DMS114 treated with DMSO at 0.1 percent for 48 hours (cell line): ENCODE measurements around the gene FOXF1.

Experiments used
- DNase-seq: peaks from one replicate; lab custom pipeline; 2025; ENCODE audit not compliant: unreplicated experiment; lab: John Stamatoyannopoulos, UW

FOXF1 gene

DNA sequence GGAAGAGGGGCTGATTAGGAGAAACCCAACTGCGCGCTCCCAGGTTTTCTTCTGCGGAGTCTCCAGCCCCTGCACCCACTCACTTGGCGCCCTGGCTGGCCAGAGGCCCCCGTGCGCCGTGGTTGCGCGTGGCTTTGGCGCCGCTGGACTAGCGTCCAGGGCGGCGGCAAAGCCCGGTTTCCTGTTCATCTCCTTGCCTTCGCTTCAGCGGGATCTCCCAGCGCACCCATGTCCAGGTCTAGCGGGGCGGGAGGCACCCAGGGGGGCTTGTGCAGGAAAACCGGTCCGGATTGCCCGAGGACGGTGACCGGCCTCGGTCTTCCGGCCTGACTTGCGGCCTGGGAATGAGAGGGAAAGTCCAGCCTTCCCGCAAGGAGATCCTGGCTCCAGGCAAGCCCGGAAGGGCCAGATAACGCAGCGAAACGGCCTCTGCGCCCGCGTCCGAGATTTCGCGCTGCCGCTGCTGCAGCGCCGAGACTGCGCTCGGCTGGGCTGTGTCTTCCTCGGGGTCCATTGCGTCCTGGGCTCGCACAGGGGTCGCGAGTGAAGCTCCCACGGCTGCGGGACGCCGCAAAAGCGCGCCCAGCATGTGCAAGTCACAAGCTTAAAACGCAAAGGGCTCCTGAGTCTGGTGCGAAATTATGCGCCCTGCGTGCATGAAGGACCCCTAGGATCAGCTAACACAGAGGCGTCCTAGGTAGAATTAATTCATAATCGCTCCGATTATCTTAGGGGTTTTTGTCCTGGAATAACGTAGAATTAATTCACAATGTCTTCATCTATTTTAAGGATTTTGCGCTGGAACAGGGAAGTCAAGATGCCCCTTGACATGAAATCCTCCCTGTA, 5.7 kb downstream of the FOXF1 start:
- DNase-seq = no peak

DNA sequence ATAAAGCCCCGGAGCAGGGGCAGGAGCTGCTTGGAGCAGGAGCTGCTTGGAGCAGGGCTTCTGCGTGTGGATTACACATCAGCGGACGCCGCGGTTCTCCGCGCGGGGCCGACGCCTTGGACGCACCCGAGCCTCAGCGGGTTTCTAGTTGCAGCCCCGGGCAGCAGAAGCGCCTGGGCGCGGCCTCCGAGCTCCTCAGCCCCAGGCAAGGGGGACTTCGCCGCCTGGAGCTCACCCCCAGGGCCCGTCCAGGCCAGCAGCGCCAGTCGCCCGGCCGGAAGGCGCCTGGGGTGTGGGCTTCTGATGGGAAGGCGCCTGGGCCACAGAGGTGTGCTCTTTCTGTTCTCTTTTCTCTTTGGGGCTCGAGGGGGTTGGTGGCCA, 6.3 kb downstream of the FOXF1 start:
- no peak for DNase-seq

DNA sequence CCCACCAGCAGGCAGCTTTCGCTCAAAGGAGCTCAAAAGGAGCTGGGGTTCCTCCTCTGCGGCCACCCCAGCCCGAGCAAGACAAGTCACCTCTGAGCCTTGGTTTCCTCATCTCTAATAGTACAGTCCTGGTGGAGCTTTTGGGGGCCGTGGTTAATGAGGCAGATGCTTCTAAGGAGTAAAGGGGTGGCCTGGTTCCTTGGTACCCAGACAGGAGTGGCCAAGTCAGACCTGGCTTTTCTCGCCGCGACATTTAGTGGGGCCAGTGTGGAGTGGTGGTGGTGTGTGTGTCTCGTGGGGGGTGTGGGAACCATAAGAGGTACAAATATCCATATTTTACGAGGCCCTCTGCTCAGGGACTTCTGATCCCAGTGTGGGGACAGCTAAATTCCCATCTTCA, 6.7 kb downstream of the FOXF1 start:
- DNase-seq = no peak

DNA sequence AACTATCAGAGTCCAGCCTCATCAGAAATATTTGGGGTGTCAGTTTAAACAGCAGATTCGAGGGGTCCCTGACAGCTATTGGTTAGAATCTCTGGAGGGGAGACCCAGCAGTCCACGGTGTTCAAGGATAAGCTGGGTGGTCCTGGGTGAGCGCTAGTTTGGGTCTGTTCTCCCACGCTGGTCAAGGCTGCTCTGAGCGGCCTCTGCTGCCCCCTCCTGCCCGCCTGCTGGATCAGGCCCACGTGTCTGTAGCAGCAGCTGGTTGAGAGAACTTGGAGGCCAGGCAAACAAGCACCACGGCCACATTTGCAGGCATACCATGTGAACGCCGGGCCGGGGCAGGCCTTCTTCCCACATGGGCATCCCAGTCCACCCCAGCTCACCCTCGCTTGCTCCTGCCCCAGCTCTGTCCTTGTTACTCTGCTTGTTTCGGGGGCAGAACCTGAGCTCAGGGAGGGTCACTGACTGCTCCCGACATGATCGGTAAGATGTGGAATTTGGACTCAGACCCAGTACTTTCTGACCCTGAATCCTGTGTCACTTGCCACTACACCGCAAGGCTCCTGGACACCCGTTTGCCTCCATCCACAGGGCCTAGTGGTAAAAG, 7.4 kb downstream of the FOXF1 start:
- peak; percentile 73 for DNase-seq

DNA sequence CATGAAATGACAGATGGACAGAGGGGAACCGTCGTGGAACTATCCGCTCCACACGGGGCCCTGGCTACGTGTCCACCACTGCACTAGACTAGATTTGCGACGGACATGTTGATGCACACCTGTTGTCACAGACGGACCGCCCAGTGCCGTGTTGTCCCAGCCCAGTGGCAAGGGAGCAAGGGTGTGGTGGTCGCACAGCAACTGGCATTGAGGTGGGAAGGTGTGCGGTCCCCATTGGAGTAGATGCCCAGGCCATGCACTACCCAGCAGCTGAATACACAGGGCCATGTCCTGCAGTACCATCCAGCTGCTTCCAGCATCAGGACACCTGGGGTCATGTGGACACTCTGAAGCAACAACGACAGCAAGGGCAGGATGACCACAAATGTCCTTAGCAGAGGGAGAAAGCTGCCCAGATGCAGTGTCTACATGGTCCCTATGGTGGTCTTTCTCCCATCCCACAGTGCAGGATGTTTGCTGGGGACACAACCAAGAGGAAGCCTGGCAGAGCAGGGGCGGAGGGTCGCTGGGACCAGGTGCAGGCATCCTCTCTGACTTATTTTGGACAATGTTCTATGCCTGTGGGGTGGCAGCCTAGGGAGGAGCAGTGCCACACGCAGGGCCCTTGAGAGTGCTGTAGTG, 8.8 kb downstream of the FOXF1 start:
- DNase-seq = no peak

DNA sequence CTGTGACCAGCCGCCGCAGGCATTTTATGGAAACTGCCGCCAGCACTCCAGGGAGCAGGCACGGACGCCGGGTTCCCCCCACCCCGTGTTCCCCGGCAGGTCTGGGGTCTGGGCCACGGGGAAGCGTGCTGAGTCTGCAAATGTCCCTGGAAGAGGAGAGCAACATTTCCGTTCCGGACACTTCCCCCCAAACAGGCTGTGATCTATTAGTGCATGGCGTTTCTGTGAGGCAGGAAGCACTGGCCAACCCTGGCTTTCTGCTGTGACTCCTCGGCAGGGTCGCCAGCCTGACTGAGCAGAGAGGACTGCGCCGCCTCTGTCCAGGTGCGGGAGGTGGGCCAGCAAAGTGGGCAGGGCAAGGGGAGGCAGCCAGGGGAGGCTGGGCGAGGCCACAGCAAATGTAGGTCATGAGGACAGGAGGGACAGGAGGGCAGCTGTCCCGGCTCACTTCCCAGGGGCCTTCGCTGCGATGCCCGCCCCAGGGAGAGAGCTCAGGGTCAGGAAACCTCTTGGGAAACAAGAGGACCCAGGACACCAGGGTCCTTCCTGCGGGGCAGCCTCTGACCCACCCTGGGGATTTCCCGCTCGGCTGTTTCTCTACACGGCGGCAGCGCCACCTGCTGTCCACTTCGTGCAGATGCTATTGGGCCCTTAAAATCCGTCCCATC, 9.5 kb downstream of the FOXF1 start:
- DNase-seq = peak; percentile 44

DNA sequence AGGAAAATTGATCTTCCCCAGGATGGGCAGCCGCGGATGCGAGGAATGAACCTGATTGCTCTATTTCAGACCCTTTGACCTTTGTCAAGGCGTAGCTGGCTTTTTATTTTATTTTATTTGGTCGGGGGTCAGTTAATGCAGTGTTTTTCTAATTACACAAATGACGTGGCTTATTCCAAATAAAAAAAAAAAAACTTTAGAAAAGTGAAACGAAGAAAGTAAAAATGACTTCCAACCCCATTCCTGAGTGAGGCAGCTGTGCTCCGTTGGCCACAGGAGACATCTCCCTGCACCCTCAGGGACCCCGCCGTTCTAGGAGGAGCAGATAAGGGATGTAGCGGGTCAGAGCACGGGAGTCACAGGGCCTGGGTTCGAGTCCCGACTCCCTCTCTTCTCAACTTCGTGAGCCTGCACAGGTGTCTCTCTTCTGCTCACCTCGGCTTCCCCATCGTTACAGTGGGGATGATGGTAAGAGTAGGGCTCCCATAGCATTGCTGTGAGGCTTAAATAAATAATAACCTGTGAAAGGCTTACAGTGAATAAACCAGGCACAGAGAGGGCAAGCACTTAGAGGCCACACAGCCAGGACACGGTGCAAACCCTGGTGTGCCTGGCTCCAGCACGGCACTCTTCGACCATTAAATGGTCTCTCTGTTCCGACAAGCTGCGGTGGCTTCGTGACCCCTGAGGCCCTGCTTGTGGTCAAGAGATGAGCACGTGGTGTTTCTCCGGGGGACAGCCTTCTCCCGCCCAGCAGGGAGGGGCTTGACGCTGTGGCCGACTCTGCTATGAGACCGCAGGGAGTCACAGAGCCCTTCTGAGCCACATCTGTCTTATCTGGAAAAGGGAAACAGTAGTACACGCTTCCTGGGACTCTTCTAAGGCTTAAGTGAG, 10.2 kb downstream of the FOXF1 start:
- no peak for DNase-seq

DNA sequence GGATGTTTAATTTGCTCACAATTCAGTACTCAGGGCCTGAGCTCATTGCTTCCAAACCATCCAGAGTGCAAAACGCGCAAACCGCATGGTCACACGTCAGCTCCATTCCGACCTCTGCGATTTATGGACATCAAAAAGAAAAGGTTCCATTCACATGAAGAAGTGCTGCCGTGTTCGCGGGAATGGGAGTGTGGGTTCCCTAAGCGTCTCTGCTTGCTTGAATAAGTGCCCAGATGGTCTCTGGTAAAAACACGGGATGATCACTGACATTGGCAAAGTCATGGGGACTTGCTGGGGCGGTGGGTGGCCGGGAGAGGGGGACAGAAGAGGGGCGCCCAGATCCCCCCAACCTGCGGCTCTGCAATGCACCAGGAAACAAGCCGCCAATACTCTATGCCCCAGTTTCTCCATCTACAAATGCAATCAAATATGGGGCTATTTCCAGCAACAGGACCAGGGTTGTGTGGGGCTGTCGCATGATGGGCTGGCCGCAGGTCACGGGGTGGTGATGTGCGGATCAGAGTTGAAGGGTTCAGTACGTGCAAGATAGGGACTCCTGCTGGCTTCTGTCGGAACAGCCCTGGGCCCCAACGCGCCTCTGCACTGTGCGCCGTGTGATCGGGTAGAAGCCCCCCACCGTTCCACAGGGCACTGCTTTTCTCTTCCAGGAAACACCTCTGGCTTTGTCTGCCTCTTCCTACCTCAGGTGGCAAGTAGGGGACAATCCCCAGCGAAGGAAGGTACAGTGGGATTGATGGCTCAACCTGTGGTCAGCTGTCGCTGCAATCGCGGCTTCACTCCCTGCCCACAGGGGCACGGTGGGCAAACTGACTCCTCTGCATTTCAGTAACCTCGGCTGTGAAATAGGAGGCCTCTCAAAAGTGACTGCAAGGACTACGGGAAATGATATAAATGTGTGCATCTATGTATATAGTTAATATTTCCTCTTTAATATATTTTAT, 11.2 kb downstream of the FOXF1 start:
- DNase-seq = no peak

DNA sequence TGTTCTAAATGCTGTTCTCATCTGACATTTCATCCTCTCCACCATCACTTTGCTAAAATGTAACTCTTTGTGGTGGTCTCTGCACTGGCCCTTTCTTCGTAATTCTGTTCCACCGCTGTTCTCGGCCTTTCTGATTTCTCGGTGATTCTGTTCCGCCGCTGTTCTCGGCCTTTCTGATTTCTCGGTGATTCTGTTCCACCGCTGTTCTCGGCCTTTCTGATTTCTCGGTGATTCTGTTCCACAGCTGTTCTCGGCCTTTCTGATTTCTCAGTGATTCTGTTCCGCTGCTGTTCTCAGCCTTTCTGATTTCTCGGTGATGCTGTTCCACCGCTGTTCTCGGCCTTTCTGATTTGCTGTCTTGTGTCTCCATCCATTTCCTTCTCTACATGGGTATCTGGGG, 12.3 kb downstream of the FOXF1 start:
- DNase-seq = no peak

DNA sequence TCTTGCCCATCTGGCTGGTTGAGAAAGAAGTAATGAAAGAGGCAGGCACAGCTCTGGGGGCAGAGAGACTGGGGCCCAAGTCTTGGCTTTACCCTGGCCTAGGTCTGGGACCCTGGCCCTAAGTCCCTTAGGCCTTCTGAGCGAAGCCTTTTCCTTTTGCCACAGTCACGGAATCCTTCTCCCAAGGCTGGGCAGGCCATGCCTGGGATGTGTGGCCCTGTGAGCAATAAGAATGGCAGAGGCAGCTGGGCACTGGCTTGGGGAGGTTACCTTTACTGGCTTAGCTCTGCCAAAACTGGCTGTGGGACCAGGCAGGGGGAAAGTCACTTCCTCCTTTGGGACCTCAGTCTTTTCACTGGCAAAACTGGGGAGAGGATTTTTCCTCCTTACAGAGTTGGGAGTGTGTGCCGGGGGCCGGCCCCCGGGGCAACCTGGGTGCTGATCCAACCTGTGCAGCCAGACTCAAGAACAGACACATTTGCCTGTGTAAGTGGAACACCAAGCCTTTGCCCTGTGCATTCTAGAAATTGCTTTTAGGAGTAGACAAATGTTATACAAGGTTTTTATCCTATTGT, 12.9 kb downstream of the FOXF1 start:
- DNase-seq = no peak

DNA sequence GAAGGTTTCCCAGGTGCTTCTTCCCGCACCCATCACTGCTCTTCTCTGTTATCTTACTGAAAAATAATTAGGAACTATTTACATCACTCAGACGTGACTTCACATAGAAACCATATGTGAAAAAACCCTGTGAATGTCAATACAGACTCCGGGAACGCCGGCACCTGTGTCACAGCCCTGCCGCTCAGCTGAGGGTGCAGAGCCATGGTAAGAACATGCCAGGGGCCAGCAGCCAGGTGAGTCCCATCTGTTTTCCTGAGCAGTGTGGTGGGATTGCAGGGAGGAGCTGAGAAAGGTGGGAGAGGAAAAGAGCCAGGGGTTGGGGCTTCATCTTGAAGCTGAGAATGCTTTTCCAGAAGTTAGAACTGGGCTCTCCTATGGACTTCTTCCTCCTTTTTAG, 13.7 kb downstream of the FOXF1 start:
- no peak for DNase-seq

DNA sequence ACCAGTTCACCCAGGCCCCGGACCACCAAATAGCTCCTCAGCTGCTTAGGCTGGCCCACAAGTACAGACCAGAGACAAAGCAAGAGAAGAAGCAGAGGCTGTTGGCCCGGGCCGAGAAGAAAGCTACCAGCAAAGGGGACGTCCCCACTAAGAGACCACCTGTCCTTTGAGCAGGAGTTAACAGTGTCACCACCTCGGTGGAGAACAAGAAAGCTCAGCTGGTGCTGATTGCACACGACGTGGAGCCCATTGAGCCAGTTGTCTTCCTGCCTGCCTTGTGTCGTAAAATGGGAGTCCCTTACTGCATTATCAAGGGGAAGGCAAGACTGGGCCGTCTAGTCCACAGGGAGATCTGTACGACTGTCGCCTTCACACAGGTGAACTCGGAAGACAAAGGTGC, 15.4 kb downstream of the FOXF1 start:
- DNase-seq = no peak

DNA sequence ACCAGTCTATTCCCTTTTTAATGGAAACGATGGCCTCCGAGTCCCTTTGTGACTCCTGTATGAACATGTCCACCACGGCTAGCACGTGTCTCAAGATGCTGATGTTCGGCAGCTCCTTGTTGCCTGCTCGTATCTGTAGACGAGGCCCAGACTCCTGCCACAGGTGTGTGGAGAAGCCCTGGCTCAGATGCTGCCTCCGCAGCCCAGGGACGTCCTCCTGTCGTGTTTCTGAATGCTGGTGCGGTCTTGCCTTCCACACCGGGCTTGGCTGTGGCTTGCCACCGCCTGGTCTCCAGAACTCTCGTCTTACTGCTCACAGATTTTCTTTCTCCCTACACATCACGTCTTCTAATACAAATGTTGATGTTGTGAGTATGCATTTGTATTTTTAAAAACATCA, 17.0 kb downstream of the FOXF1 start:
- DNase-seq = no peak

DNA sequence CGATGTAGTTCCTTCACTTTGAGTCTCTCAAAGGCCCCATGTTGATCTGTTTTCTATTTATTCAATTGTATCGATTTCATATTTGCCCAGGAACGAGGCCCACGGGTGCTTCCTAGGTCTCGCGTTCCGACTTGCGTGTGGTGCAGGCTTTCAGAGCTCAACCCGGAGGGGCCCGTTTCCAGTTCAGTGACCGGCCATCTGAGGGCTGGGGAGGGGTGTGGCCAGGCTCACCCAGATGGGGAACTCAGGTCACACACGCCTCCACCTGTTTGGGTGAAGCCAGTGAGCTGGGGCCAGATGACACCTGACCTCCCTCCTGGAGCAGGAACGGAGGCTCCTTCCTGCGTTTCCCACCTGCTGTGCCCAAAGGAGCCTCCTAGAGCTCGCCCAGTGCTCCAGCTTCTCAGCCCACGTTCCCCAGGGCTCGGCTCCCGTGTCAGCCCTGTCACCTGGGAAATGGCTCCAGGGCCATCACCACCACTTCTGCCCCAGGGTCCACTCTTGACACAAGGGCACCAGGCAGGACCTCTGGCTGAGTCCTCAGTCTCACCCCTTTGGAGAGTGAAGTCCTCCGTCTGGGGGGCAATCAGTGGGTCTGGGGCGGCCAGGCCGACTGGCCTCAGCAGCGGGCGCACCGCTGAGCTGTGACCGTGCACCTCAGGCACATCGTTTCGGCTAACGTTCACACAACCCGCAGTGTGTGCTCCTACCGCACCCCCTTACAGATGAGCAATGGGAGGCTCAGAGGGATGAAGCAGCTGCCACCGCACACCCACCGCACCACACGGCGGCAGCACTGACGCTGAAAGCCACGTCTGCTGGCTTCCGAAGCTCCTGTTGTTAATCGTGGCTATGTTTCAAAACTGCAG, 18.0 kb downstream of the FOXF1 start:
- no peak for DNase-seq

DNA sequence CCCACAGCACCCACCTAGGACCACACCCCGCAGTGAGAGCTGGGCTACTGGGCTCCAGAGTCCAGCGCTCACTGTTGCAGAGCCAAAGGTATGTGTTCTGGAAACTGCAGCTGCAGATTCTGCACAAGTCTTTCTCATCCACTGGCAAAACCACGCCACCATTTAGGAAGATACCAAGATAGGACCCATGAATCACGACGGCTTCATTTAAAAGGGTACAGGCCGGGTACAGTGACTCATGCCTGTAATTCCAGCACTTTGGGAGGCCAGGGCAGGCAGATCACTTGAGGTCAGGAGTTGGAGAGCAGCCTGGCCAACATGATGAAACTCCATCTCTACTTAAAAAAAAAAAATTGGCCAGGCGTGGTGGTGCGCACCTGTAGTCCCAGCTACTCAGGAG, 18.8 kb downstream of the FOXF1 start:
- DNase-seq = no peak

DNA sequence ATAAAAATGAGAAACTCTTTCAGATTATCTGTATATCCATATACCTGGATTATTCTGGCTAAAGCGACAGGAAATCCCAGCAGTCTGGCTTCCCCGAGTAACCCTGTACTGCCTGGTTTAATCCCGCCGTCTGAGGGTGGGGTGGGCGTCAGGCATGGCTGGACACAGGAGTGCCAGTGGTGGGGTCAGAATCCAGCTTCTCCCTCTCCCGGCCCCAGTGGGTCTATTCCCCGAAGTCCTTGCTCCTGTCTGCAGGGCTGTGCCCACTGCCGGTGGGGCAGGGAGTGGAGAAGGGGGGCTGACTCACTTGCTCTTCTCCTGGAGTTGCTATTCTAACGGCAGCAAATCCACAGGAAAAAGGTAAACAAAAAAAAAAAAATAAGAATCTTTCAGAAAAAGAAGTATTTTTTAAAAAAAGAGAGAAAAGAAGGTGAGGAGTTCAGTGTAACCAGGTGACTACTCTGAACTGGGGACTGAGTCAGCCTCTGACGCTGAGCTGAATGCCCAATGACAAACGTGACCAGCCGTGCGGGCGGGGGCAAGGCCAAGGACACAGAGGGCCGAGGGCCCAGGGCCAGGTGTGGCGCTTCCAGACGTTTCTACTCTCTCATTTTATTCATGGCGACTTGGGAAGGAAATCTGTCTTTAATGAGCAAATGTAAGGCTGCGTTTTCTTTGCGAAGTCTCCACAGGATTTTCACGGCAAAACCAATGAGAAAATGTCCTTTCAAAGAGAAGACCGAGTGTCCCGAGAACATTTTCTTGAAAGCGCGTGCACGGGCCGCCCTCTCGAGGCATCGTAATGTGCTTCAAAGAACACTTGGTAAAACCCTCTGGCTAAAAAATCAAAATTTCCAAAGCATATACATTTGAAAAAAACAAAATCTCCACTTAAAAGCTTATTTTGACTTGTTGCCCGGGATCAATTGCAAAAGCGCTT, 20.2 kb downstream of the FOXF1 start:
- DNase-seq = no peak

DNA sequence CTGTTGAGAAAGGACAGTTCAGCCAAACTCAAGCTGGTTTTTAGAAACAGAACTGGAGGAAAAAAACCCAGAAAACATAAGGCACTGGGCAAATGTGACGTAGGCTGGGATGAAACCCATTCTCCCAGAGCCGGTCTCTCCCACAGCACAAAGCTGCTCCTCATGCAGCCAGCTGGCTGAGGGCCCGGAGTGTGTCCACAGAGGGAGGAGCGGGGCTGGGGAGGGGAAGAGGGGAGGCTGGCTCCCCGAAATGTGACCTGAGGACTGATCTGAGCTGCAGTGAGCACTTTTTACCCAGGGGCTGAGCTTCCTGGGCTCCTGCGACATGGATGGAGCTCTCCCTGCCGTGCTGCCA, 20.8 kb downstream of the FOXF1 start:
- DNase-seq = no peak
